Gastroesophageal sphincter (tissue), 4 donors: ENCODE data around the gene USP6. TPM values are rescaled to one million over a fixed set of nuclear protein-coding genes. Genes with fewer than 3 reads are reported as not detected.
"Not testable (repeated sequence)": the region's sequence is repeated elsewhere in the genome, so short reads cannot be mapped to it uniquely, and the experiment has no call there.

ENCODE experiments used
- ATAC-seq: fragments of 150-250 bp; one replicate; pipeline ENCODE4 v1.9.1; 2016; ENCODE audit warnings: mild to moderate bottlenecking, moderate library complexity
- H3K27ac ChIP-seq, 4 donors: fragments of 200-600 bp; sonication (generic) in 3 of 4; 1 replicate in 3 of 4; 2 replicates in 1 of 4; pipeline ENCODE4 v1.5.1; 2016 to 2019
- H3K27me3 ChIP-seq: fragments of 200-600 bp; sonication (generic); one replicate; pipeline ENCODE4 v1.5.1; 2019
- H3K36me3 ChIP-seq, 2 donors: fragments of 200-600 bp; sonication (generic); one replicate each; pipeline ENCODE4 v1.5.1; 2019; ENCODE audit warnings: control low read depth in 1 of 2
- H3K4me1 ChIP-seq, 3 donors: fragments of 200-600 bp; sonication (generic); 1 replicate in 2 of 3; 2 replicates in 1 of 3; pipeline ENCODE4 v1.5.1; 2016 to 2019; ENCODE audit warnings: control low read depth in 2 of 3
- H3K4me3 ChIP-seq, 2 donors: fragments of 200-600 bp; sonication (generic); one replicate each; pipeline ENCODE4 v1.5.1; 2019; ENCODE audit warnings: mild to moderate bottlenecking in 1 of 2, moderate library complexity in 1 of 2
- H3K9me3 ChIP-seq, 3 donors: fragments of 200-600 bp; sonication (generic); one replicate each; pipeline ENCODE4 v1.5.1; 2017 to 2019; ENCODE audit warnings: control low read depth in 2 of 3
- EP300 ChIP-seq: sonication (generic); formaldehyde crosslinking; IDR thresholded peaks from one replicate; pipeline ENCODE4 v1.6.1; 2017; ENCODE audit warnings: antibody characterized with exemption, mild to moderate bottlenecking
- POLR2A ChIP-seq, 2 donors: fragments of 450-650 bp; IDR thresholded peaks; one replicate each; pipeline ENCODE4 v1.6.1; 2017; ENCODE audit warnings: antibody characterized with exemption in 2 of 2, mild to moderate bottlenecking in 2 of 2, moderate library complexity in 1 of 2
- POLR2AphosphoS5 ChIP-seq: sonication (generic); formaldehyde crosslinking; IDR thresholded peaks from one replicate; pipeline ENCODE4 v1.6.1; 2017; ENCODE audit warnings: antibody characterized with exemption
- WGBS, 2 donors: methylation state at CpG; one replicate each; pipeline ENCODE4 v1.1.5; 2018; ENCODE audit warnings: low coverage in 1 of 2; 5-methylcytosine and 5-hydroxymethylcytosine counted together
- total RNA-seq, 4 donors: library from RNA; depleted of rRNA; stranded (reverse); fragments of >200 nt; gene quantifications; one replicate each; pipeline ENCODE4 v1.1.0, GENCODE V29; 2016
- TF ChIP-seq, protein P1 (sequence below), 4 experiments: fragments of 200-600 bp in 2 of 4; fragments of 450-650 bp in 2 of 4; sonication (generic) in 1 of 4; IDR thresholded peaks; one replicate each; pipeline ENCODE4 v1.5.1; 2017 to 2019; ENCODE audit warnings: antibody characterized with exemption in 4 of 4, mild to moderate bottlenecking in 2 of 4, moderate library complexity in 2 of 4

Gene USP6
- total RNA-seq, 4 donors from 2014 or later, result 0.07 to 6.1 (median 0.20) TPM

DNA sequence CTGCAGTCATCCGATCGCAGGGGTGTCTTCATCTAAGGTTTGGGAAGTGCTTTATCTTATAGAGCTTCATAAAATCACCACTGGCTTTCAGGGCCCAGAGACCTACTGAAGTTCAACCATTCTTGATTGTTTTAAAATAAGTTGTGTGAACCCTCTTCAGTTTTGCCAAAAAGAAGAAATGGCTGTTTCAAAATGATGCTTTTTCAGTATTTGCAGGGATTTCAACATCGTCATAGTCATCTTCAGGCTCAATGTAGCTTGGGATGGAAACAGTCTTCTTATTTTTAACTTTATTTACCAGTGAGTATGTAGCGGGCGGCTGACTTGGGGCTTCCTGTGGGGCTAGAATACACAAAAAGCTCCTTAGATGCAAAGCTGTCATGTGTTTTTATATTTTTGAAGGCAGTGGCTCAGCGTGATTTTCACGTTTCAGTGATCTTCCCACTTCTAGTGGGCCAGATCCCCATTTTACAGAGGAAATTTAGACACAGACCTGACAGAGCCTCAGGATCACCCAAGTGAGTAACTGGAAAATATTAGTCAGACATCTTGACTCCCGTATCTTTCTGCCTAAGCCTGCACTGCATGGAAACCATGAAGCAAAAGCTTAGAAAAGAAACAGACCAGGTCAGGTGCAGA is 94.9 kb downstream of the USP6 start:
- peaks cover 0 to 53% of the 10 kb centered on the region in 2 donors for H3K36me3 ChIP-seq
- H3K4me3 ChIP-seq, result no peak overlapping the region
- no peaks in the 10 kb centered on the region for H3K9me3 ChIP-seq
- no peaks in the 10 kb centered on the region for H3K4me1 ChIP-seq
- TF ChIP-seq POLR2A (IDR thresholded peaks at IDR 0.05) (no peak), EP300 (no peak), POLR2AphosphoS5 (no peak)
- TF ChIP-seq, protein P1, sequence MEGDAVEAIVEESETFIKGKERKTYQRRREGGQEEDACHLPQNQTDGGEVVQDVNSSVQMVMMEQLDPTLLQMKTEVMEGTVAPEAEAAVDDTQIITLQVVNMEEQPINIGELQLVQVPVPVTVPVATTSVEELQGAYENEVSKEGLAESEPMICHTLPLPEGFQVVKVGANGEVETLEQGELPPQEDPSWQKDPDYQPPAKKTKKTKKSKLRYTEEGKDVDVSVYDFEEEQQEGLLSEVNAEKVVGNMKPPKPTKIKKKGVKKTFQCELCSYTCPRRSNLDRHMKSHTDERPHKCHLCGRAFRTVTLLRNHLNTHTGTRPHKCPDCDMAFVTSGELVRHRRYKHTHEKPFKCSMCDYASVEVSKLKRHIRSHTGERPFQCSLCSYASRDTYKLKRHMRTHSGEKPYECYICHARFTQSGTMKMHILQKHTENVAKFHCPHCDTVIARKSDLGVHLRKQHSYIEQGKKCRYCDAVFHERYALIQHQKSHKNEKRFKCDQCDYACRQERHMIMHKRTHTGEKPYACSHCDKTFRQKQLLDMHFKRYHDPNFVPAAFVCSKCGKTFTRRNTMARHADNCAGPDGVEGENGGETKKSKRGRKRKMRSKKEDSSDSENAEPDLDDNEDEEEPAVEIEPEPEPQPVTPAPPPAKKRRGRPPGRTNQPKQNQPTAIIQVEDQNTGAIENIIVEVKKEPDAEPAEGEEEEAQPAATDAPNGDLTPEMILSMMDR (IDR thresholded peaks at IDR 0.05), result no peak
- WGBS, 2 donors, result 71 to 78% methylated on average over 7 to 8 of the region's 8 CpGs
- H3K27me3 ChIP-seq, result no peaks in the 10 kb centered on the region
- no peak overlapping the region for H3K27ac ChIP-seq
- ATAC-seq, result no peak

DNA sequence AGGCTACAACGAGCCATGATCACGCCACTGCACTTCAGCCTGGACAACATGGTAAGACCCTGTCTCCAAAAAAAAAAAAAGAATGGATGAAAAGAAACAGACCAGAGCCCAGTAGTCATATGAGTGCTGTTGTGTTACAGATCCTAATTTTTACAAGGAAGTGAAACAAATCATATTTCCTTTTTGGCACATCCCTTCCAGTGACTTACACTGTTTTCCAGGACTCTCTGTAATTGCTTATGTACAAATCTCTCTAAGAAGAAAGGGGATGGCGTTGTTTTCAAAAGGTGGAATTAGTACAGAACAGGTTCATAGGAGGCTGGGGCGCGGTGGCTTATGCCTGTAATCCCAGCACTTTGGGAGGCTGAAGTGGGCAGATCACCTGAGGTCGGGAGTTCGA is 95.6 kb downstream of the USP6 start:
- no peaks in the 10 kb centered on the region for H3K9me3 ChIP-seq
- 97 to 100% methylated on average over 3 to 7 of the region's 7 CpGs for WGBS, 2 donors
- no peak for ATAC-seq
- no peaks in the 10 kb centered on the region for H3K27me3 ChIP-seq
- no peak for TF ChIP-seq POLR2A (IDR thresholded peaks at IDR 0.05)
- TF ChIP-seq EP300, result no peak
- TF ChIP-seq POLR2AphosphoS5, result no peak
- TF ChIP-seq, protein P1 (IDR thresholded peaks at IDR 0.05), result no peak
- H3K36me3 ChIP-seq, result peaks cover 0 to 60% of the 10 kb centered on the region in 2 donors
- no peaks in the 10 kb centered on the region for H3K4me1 ChIP-seq
- H3K27ac ChIP-seq, result no peak overlapping the region
- H3K4me3 ChIP-seq, result no peak overlapping the region

DNA sequence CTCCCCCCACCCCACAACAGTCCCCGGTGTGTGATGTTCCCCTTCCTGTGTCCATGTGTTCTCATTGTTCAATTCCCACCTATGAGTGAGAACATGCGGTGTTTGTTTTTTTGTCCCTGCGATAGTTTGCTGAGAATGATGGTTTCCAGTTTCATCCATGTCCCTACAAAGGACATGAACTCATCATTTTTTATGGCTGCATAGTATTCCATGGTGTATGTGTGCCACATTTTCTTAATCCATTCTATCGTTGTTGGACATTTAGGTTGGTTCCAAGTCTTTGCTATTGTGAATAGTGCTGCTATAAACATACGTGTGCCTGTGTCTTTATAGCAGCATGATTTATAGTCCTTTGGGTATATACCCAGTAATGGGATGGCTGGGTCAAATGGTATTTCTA is 101.7 kb downstream of the USP6 start:
- not testable (repeated sequence) for H3K27me3 ChIP-seq, H3K9me3 ChIP-seq, ATAC-seq, H3K4me1 ChIP-seq, H3K27ac ChIP-seq, H3K4me3 ChIP-seq
- peaks cover 0 to 72% of the 10 kb centered on the region in 2 donors for H3K36me3 ChIP-seq
- WGBS, 2 donors, result 94 to 98% methylated on average over 2 to 4 of the region's 5 CpGs

DNA sequence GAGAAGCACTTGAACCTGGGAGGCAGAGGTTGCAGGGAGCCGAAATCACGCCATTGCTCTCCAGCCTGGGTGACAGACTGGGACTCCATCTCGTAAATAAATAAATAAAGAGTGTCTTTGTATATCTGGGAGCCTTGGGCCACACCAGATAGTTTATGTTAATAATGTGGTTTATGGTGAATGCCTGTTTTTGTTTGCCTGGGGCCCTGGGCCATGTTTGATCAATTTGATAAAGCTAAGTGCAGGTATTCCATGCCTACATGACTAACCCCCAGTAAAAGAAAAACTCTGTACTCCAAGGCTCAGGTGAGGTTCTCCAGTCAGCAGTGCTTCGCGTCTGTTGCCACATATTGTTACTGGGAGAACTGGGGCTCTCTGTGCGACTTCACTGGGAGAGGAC is 103.7 kb downstream of the USP6 start:
- Histone ChIP-seq H3K9me3 (no peaks in the 10 kb centered on the region), H3K36me3 (peaks cover 0 to 76% of the 10 kb centered on the region in 2 donors), H3K27ac (peak overlapping the region in 1 of 4 donors; percentile 24), H3K27me3 (no peaks in the 10 kb centered on the region), H3K4me3 (no peak overlapping the region), H3K4me1 (peaks cover 0 to 6% (median 0%) of the 10 kb centered on the region in 3 donors)
- 94 to 100% methylated on average over 2 to 3 of the region's 6 CpGs for WGBS, 2 donors
- TF ChIP-seq POLR2A (IDR thresholded peaks at IDR 0.05), result no peak
- no peak for TF ChIP-seq POLR2AphosphoS5
- no peak for TF ChIP-seq EP300
- TF ChIP-seq, protein P1 (IDR thresholded peaks at IDR 0.05), result no peak
- no peak for ATAC-seq

DNA sequence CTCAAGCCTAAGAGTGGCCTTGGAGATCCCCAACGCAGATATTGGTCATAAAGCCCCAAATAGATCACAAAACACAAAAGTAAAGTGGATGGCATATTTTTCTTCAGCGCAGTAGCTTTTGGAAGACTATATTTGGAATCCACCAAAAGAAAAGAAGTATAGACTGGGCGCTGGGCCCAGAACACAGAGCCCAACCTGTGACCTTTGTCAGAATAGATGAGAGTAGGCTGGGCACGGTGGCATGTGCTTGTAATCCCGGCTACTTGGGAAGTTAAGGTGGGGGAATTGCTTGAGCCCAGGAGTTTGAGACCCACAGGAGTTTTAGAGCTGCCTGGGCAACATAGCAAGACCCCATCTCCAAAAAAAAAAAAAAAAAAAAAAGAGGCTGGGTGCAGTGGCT is 104.2 kb downstream of the USP6 start:
- H3K4me1 ChIP-seq, result peaks cover 0 to 6% (median 0%) of the 10 kb centered on the region in 3 donors
- 65 to 72% methylated on average over 3 to 5 of the region's 5 CpGs for WGBS, 2 donors
- H3K9me3 ChIP-seq, result no peaks in the 10 kb centered on the region
- no peaks in the 10 kb centered on the region for H3K27me3 ChIP-seq
- H3K36me3 ChIP-seq, result peaks cover 0 to 76% of the 10 kb centered on the region in 2 donors
- H3K27ac ChIP-seq, result peak overlapping the region in 1 of 4 donors; percentile 24
- no peak for ATAC-seq
- no peak overlapping the region for H3K4me3 ChIP-seq
- TF ChIP-seq, protein P1 (IDR thresholded peaks at IDR 0.05), result no peak
- TF ChIP-seq POLR2AphosphoS5, result no peak
- TF ChIP-seq POLR2A (IDR thresholded peaks at IDR 0.05), result no peak
- no peak for TF ChIP-seq EP300

DNA sequence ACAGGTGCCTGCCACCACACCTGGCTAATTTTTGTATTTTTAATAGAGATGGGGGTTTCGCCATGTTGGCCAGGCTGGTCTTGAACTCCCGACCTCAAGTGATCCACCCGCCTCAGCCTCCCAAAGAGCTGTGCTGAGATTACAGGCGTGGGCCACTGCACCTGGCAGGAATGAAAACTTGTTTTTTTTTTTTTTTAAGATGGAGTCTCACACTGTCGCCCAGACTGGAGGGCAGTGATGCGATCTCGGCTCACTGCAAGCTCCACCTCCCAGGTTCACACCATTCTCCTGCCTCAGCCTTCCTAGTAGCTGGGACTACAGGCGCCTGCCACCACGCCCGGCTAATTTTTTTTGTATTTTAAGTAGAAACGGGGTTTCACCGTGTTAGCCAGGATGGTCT is 106.1 kb downstream of the USP6 start:
- H3K4me1 ChIP-seq, ATAC-seq, H3K27ac ChIP-seq, H3K9me3 ChIP-seq, H3K27me3 ChIP-seq, H3K4me3 ChIP-seq: not testable (repeated sequence)
- peaks cover 0 to 74% of the 10 kb centered on the region in 2 donors for H3K36me3 ChIP-seq
- 93% methylated on average over 7 of the region's 12 CpGs; no CpG with 5 or more reads in 1 of the 2 donors for WGBS, 2 donors
